Measurements from ENCODE around the gene ZNF394.

- TF ChIP-seq CTCF (conservative IDR thresholded peaks at IDR 0.05; ENCODE audit: low read depth, low read length) (no peak), FOS (IDR thresholded peaks at IDR 0.05; ENCODE audit: low read depth, low read length) (no peak), RCOR1 (IDR thresholded peaks at IDR 0.05; ENCODE audit: insufficient replicate concordance, low read length) (no peak), BHLHE40 (IDR thresholded peaks at IDR 0.05; ENCODE audit: low read depth, low read length) (no peak), POLR2A (IDR thresholded peaks at IDR 0.05; ENCODE audit: low read depth, low read length) (no peak), MAZ (IDR thresholded peaks at IDR 0.05; ENCODE audit: borderline replicate concordance, low read depth, low read length) (no peak), CHD1 (IDR thresholded peaks at IDR 0.05; ENCODE audit: low read depth, low read length) (no peak)
Observed at GRCh38 chr7:99446096-99446495, 54.0 kb downstream of the ZNF394 start.
